Body of pancreas (tissue), 4 donors: ENCODE data around the gene GCH1. TPM values are rescaled to one million over a fixed set of nuclear protein-coding genes. Genes with fewer than 3 reads are reported as not detected.

Experiments used
- ATAC-seq: fragments of 150-250 bp; one replicate; pipeline ENCODE4 v1.9.1; 2016
- DNase-seq, 4 donors: peaks; one replicate each; pipeline ENCODE4 v3.0.0-alpha.2; 2019
- H3K27ac ChIP-seq, 4 donors: fragments of 200-600 bp; sonication (generic); 1 replicate in 3 of 4; 2 replicates in 1 of 4; pipeline versions ENCODE4 v1.5.1 to v1.6.1; 2016 to 2019; ENCODE audit warnings: mild to moderate bottlenecking in 1 of 4, mixed read lengths in 1 of 4, moderate library complexity in 1 of 4
- H3K27me3 ChIP-seq, 2 donors: fragments of 200-600 bp; sonication (generic); one replicate each; pipeline ENCODE4 v1.6.0; 2016; ENCODE audit warnings: mild to moderate bottlenecking in 1 of 2
- H3K36me3 ChIP-seq, 2 donors: fragments of 200-600 bp; sonication (generic); replicated peaks in 1 of 2; 2 replicates each; pipeline ENCODE4 v1.5.1; 2016; ENCODE audit warnings: low read depth in 2 of 2; ENCODE audit not compliant: insufficient read depth in 1 of 2
- H3K4me1 ChIP-seq: fragments of 200-600 bp; sonication (generic); one replicate; pipeline ENCODE4 v1.6.0; 2016
- H3K4me3 ChIP-seq, 2 donors: fragments of 200-600 bp; sonication (generic); 1 replicate in 1 of 2; 2 replicates in 1 of 2; pipeline ENCODE4 v1.5.1; 2016 to 2019
- H3K9me3 ChIP-seq, 3 donors: fragments of 200-600 bp; sonication (generic); 1 replicate in 2 of 3; 2 replicates in 1 of 3; pipeline ENCODE4 v1.5.1; 2016
- POLR2A ChIP-seq, 3 donors: fragments of 450-650 bp; IDR thresholded peaks; one replicate each; pipeline ENCODE4 v1.6.1; 2016; ENCODE audit warnings: antibody characterized with exemption in 3 of 3, mild to moderate bottlenecking in 2 of 3
- WGBS, 2 donors: methylation state at CpG; one replicate each; pipeline ENCODE4 v1.1.5; 2017; 5-methylcytosine and 5-hydroxymethylcytosine counted together
- intact Hi-C: fragments of 100-400 bp; cut with DNase I; formaldehyde crosslinking; loops from one replicate; pipeline ENCODE4 v1.15.1; 2023
- total RNA-seq, 2 donors: library from RNA; depleted of rRNA; stranded (reverse); fragments of >200 nt; gene quantifications; one replicate each; pipeline ENCODE4 v1.1.0, GENCODE V29; 2016
- TF ChIP-seq, protein P1 (sequence below), 7 experiments: fragments of 450-650 bp in 4 of 7; fragments of 200-600 bp in 3 of 7; sonication (generic) in 3 of 7; IDR thresholded peaks; one replicate each; pipeline ENCODE4 v1.5.1; 2016 to 2019; ENCODE audit warnings: antibody characterized with exemption in 7 of 7

GCH1 gene, protein sequence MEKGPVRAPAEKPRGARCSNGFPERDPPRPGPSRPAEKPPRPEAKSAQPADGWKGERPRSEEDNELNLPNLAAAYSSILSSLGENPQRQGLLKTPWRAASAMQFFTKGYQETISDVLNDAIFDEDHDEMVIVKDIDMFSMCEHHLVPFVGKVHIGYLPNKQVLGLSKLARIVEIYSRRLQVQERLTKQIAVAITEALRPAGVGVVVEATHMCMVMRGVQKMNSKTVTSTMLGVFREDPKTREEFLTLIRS
- 10 to 100 TPM in 1 of 2 donors, 1 to 10 TPM in 1; 6.0 to 11.9 TPM for total RNA-seq

DNA sequence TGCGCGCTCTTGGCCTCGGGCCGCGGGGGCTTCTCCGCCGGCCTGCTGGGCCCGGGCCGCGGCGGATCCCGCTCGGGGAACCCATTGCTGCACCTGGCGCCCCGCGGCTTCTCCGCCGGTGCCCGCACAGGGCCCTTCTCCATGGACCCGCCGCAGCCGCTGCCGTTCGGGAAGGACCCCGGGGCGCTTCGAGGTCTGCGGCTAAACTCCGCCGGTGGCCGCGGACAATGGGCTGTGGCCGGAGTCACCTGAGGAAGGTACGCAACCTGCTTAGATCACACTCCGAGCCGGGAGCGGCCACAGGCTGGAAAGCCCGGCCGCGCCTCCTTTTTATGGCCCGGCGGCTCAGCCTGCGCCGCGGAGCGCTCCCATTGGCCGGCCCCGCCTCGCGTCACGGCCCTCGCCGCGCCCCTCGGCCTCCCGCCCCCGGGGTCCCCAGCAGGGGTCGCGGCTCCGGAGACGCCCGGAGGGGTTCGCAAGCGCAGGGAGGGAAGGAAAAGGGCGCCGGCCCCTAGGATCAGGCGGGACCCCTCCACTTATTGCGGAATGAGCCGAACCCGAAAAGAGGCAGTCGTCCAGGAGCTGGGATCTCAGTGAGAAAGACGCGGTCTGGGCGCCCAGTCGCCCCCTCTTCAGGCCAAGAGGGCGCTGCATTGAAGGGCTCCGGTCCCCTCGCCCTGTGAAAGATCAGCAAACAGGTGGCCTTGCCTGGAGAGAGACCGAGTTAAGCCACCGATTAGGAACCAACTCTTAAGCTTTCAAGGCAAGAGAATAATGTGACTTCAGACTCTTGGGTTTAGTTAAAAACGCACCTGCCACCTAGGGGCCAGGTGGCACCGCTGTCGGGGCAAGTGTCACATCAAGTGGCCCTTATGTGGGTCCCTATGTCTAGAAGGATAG lies at the start of gene GCH1:
Gene GCH1, minus strand, starts transcription at position 306 of the 900 bp plus-strand sequence. Its CDS starts 163 bp downstream, at position 143.
- peak; percentile 94 to 96 (median 96) for TF ChIP-seq POLR2A (IDR thresholded peaks at IDR 0.05)
- TF ChIP-seq, protein P1, sequence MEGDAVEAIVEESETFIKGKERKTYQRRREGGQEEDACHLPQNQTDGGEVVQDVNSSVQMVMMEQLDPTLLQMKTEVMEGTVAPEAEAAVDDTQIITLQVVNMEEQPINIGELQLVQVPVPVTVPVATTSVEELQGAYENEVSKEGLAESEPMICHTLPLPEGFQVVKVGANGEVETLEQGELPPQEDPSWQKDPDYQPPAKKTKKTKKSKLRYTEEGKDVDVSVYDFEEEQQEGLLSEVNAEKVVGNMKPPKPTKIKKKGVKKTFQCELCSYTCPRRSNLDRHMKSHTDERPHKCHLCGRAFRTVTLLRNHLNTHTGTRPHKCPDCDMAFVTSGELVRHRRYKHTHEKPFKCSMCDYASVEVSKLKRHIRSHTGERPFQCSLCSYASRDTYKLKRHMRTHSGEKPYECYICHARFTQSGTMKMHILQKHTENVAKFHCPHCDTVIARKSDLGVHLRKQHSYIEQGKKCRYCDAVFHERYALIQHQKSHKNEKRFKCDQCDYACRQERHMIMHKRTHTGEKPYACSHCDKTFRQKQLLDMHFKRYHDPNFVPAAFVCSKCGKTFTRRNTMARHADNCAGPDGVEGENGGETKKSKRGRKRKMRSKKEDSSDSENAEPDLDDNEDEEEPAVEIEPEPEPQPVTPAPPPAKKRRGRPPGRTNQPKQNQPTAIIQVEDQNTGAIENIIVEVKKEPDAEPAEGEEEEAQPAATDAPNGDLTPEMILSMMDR (IDR thresholded peaks at IDR 0.05) = peak; percentile 17 to 72 (median 45)
- H3K27me3 ChIP-seq = no peaks in the 10 kb centered on the region
- 1% methylated on average over 15 to 82 of the region's 83 CpGs for WGBS, 2 donors
- peak within 1 kb of the TSS; percentile 89 to 94 for H3K4me3 ChIP-seq
- peak; percentile 89 for ATAC-seq
- H3K4me1 ChIP-seq = peaks cover 8% of the 10 kb centered on the region
- H3K9me3 ChIP-seq = no peaks in the 10 kb centered on the region
- no peaks in the 10 kb centered on the region for H3K36me3 ChIP-seq
- peak within 1 kb of the TSS; percentile 68 to 95 (median 94) for H3K27ac ChIP-seq
- DNase-seq = peak; percentile 79 to 89 (median 83)
- intact Hi-C loops = no loop called here

DNA sequence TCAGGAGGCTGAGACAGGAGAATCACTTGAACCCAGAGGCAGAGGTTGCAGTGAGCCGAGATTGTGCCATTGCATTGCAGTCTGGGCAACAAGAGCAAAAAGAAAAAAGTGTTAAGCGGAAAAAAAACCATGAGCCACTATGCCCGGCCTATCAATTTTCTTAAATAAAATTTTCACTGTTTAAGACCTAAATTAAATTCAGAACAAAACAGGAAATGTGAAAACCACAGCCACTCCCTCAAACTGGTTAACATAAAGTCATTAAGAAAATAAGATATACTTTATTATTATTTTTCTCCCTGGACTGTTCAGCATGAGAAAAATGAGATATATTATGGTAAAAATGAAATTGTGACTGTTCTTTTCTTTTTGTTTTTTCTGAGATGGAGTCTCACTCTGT lies 44.6 kb upstream of the GCH1 start:
- H3K27ac ChIP-seq = no peak overlapping the region
- intact Hi-C loops = no loop called here
- 90 to 94% methylated on average over 3 of the region's 3 CpGs for WGBS, 2 donors

DNA sequence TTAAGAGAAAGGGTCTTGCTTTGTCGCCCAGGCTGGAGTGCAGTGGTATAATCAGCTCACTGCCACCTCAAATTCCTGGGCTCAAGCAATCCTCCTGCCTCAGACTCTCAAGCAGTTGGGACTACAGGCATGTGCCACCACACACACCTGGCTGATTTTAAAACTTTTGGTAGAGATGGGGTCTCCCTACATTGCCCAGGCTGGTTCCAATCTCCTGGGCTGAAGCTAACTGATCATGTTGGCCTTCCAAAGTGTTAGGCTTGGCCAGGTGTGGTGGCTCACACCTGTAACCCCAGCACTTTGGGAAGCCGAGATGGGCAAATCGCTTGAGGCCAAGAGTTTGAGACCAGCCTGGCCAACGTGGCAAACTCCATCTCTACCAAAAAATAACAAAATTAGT lies 43.9 kb upstream of the GCH1 start:
- Histone ChIP-seq H3K4me3 (no peak overlapping the region), H3K27ac (no peak overlapping the region), H3K27me3 (no peaks in the 10 kb centered on the region), H3K4me1 (no peaks in the 10 kb centered on the region), H3K9me3 (no peaks in the 10 kb centered on the region), H3K36me3 (no peaks in the 10 kb centered on the region)
- TF ChIP-seq, protein P1 (IDR thresholded peaks at IDR 0.05) = no peak
- no peak for TF ChIP-seq POLR2A (IDR thresholded peaks at IDR 0.05)
- no peak for ATAC-seq
- DNase-seq = no peak
- 94 to 96% methylated on average over 4 of the region's 4 CpGs for WGBS, 2 donors
- intact Hi-C loops = no loop called here

More for the DNA sequence above, 44.6 kb upstream of the GCH1 start:
- no peaks in the 10 kb centered on the region for H3K9me3 ChIP-seq
- DNase-seq (no peak), ATAC-seq (no peak)
- no peak overlapping the region for H3K4me3 ChIP-seq
- H3K27me3 ChIP-seq = no peaks in the 10 kb centered on the region
- TF ChIP-seq POLR2A (IDR thresholded peaks at IDR 0.05) = no peak
- TF ChIP-seq, protein P1 (IDR thresholded peaks at IDR 0.05) = no peak
- no peaks in the 10 kb centered on the region for H3K36me3 ChIP-seq
- H3K4me1 ChIP-seq = no peaks in the 10 kb centered on the region

DNA sequence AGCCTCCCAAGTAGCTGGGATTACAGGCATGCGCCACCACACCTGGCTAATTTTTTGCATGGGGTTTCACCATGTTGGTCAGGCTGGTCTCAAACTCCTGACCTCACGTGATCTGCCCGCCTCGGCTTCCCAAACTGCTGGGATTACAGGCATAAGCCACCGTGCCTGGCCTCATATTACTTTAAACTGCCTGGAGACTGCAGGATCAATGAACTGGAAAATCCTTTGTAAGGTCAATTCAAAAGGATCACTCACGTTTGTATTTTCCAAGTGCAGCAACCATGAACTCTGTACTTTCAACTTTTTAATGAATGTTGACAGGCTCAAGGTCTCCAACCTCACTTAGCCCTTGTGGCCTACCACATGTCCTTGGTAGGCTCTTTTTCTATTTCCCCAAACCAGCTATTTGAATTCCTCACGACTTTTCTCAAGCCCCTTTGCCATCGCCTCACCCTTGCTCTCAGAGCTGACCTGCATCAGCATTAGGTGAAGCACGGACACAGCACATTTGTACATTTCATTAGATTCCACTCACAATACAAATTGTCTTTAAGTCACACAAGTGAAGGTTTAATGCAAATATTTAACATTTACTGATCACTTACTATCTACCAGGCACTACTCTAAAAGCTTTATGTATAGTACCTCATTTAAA lies 42.2 kb upstream of the GCH1 start:
- H3K36me3 ChIP-seq = no peaks in the 10 kb centered on the region
- H3K9me3 ChIP-seq = no peaks in the 10 kb centered on the region
- intact Hi-C loops = no loop called here

More for the DNA sequence above, 42.2 kb upstream of the GCH1 start:
- DNase-seq (no peak), ATAC-seq (no peak)
- Histone ChIP-seq H3K4me1 (no peaks in the 10 kb centered on the region), H3K27ac (no peak overlapping the region), H3K27me3 (no peaks in the 10 kb centered on the region), H3K4me3 (no peak overlapping the region)
- TF ChIP-seq, protein P1 (IDR thresholded peaks at IDR 0.05) = no peak
- no peak for TF ChIP-seq POLR2A (IDR thresholded peaks at IDR 0.05)
- 87 to 89% methylated on average over 9 of the region's 9 CpGs for WGBS, 2 donors
